SK-N-MC (cell line): ENCODE measurements around the gene RALGAPA2.

Experiments used
- EZH2 ChIP-seq: fragments of 200-600 bp; sonication (generic); IDR thresholded peaks from one replicate; pipeline ENCODE4 v1.6.1; 2017; ENCODE audit warnings: antibody characterized with exemption
- FOXP2 ChIP-seq: optimal IDR thresholded peaks from 2 replicates; pipeline ENCODE3; 2011; ENCODE audit warnings: mild to moderate bottlenecking, moderate library complexity; ENCODE audit not compliant: insufficient read depth; ENCODE audit errors: extremely low read length, control extremely low read depth
- POLR2AphosphoS5 ChIP-seq: IDR thresholded peaks from 2 replicates; pipeline ENCODE4 v1.6.1; 2012; ENCODE audit warnings: mild to moderate bottlenecking, low read depth, low read length, borderline replicate concordance

- TF ChIP-seq POLR2AphosphoS5 = no peak
- no peak for TF ChIP-seq EZH2
- no peak for TF ChIP-seq FOXP2
Observed at GRCh38 chr20:20492521-20493332, 219.7 kb downstream of the RALGAPA2 start.
